ENCODE results near the gene SH3GL1. TPM values are rescaled to one million over a fixed set of nuclear protein-coding genes. Genes with fewer than 3 reads are reported as not detected.

SH3GL1 gene
- polyA plus RNA-seq, 2 of the 4 experiments (the other 2 are of a cell fraction): 20.1 to 34.7 TPM

GRCh38 chr19:4380254-4380727, 20.1 kb downstream of the SH3GL1 start (continued):
- no peak for TF ChIP-seq TP53 (CRISPR knock-in tag; IDR thresholded peaks at IDR 0.05)

- H3K4me1 ChIP-seq: peaks cover 55% of the 10 kb centered on the region
- peak in 1 of 2 experiments; percentile 36; a peak in 2 of 6 replicates for ATAC-seq
- TF ChIP-seq HOXB13 (CRISPR knock-in tag; IDR thresholded peaks at IDR 0.05; ENCODE audit: low read depth) (no peak), CEBPB (IDR thresholded peaks at IDR 0.05) (peak in 1 of 2 experiments; percentile 59; a peak in 2 of 4 replicates), CBX2 (IDR thresholded peaks at IDR 0.05; ENCODE audit: borderline replicate concordance, low read depth) (no peak)
- no peaks in the 10 kb centered on the region for H3K9me3 ChIP-seq
- peak; percentile 27 to 52 for DNase-seq (ENCODE audit: low read depth in 1 of 2, low spot score in 1 of 2)
- H3K4me2 ChIP-seq: peak overlapping the region; percentile 35
- ChIA-PET POLR2A (no interaction called here), CTCF (interaction anchor here (1.0 to 4.4 kb wide), 6 partner anchors 9 to 112 kb away, joined by 4 to 19 read pairs (median 6); partner anchors contain the start of gene SH3GL1)
- no peak for FAIRE-seq
- H3K27ac ChIP-seq: peak overlapping the region in 1 of 2 experiments; percentile 66; a peak in 3 of 6 replicates
- no peak overlapping the region for H3K4me3 ChIP-seq
- WGBS (ENCODE audit: missing lambda C conversion rate): 48% methylated on average over 16 of the region's 20 CpGs
Observed at GRCh38 chr19:4379383-4380253, 20.7 kb downstream of the SH3GL1 start.

GRCh38 chr19:4378886-4379285, 21.5 kb downstream of the SH3GL1 start:
- POLR2A ChIA-PET: no interaction called here
- FAIRE-seq (no peak), DNase-seq (ENCODE audit: low read depth in 1 of 2, low spot score in 1 of 2) (no peak), ATAC-seq (no peak)
- CTCF ChIA-PET: interaction anchor here (1.5 to 4.4 kb wide), 3 partner anchors 9 to 26 kb away, joined by 6 to 19 read pairs (median 9); no protein-coding TSS in a partner anchor
- Histone ChIP-seq H3K9me3 (no peaks in the 10 kb centered on the region), H3K4me2 (peak overlapping the region; percentile 35; the same call in 2 of the 3 replicates), H3K4me1 (peaks cover 62% of the 10 kb centered on the region), H3K4me3 (no peak overlapping the region), H3K27ac (peak overlapping the region in 1 of 2 experiments; percentile 66; a peak in 2 of 6 replicates)
- 90% methylated on average over 8 of the region's 11 CpGs for WGBS (ENCODE audit: missing lambda C conversion rate)
- TF ChIP-seq JUN (IDR thresholded peaks at IDR 0.05) (no peak), EHMT2 (IDR thresholded peaks at IDR 0.05; ENCODE audit: low read depth) (no peak), PHF8 (IDR thresholded peaks at IDR 0.05; ENCODE audit: borderline replicate concordance, low read depth) (no peak), POLR2AphosphoS2 (conservative IDR thresholded peaks at IDR 0.05; ENCODE audit: low read length) (no peak), CHD4 (IDR thresholded peaks at IDR 0.05; ENCODE audit: borderline replicate concordance) (no peak), CBX8 (IDR thresholded peaks at IDR 0.05) (no peak), RCOR1 (IDR thresholded peaks at IDR 0.05; ENCODE audit: low read depth, low read length) (no peak), MAX (IDR thresholded peaks at IDR 0.05) (no peak), MAZ (IDR thresholded peaks at IDR 0.05; ENCODE audit: borderline replicate concordance, low read depth, low read length) (no peak), HOXB13 (CRISPR knock-in tag; IDR thresholded peaks at IDR 0.05; ENCODE audit: low read depth) (no peak), POLR2A (IDR thresholded peaks at IDR 0.05; ENCODE audit: low read length) (no peak)

- no peaks in the 10 kb centered on the region for H3K9me3 ChIP-seq
- TF ChIP-seq HOXB5 (CRISPR knock-in tag; IDR thresholded peaks at IDR 0.05) (no peak), CBX8 (IDR thresholded peaks at IDR 0.05) (no peak)
- no peak overlapping the region for H3K4me3 ChIP-seq
- H3K27ac ChIP-seq: peak overlapping the region; percentile 99; a peak in 5 of 6 replicates
- peak overlapping the region; percentile 86 for H3K4me2 ChIP-seq
- 62% methylated on average over 9 of the region's 23 CpGs for WGBS (ENCODE audit: missing lambda C conversion rate)
- no peak for FAIRE-seq
- peaks cover 69% of the 10 kb centered on the region for H3K4me1 ChIP-seq
- ChIA-PET CTCF (interaction anchor here (0.6 to 4.9 kb wide), 7 partner anchors 9 to 111 kb away, joined by 3 to 45 read pairs (median 6); partner anchors contain the start of genes CHAF1A and SH3GL1), POLR2A (no interaction called here)
- ATAC-seq: no peak
- DNase-seq (ENCODE audit: low read depth in 1 of 2, low spot score in 1 of 2): no peak
Observed at GRCh38 chr19:4376991-4377781, 23.2 kb downstream of the SH3GL1 start.

- no peak for FAIRE-seq
- 85% methylated on average over 10 of the region's 10 CpGs for WGBS (ENCODE audit: missing lambda C conversion rate)
- TF ChIP-seq GATA3 (IDR thresholded peaks at IDR 0.05; ENCODE audit: borderline replicate concordance) (no peak), HDAC2 (IDR thresholded peaks at IDR 0.05) (no peak), PHF8 (IDR thresholded peaks at IDR 0.05; ENCODE audit: borderline replicate concordance, low read depth) (no peak), HOXA7 (CRISPR knock-in tag; IDR thresholded peaks at IDR 0.05) (no peak), JUNB (IDR thresholded peaks at IDR 0.05) (no peak), POLR2A (IDR thresholded peaks at IDR 0.05; ENCODE audit: low read length) (no peak), MAZ (IDR thresholded peaks at IDR 0.05; ENCODE audit: borderline replicate concordance, low read depth, low read length) (no peak), RCOR1 (IDR thresholded peaks at IDR 0.05; ENCODE audit: low read depth, low read length) (no peak), BCL3 (IDR thresholded peaks at IDR 0.05) (no peak), MAX (IDR thresholded peaks at IDR 0.05) (no peak), ZC3H11A (IDR thresholded peaks at IDR 0.05) (no peak), HOXB5 (CRISPR knock-in tag; IDR thresholded peaks at IDR 0.05) (no peak), RFX5 (IDR thresholded peaks at IDR 0.05) (no peak), EP300 (IDR thresholded peaks at IDR 0.05) (no peak), SREBF2 (IDR thresholded peaks at IDR 0.05) (no peak), CBX2 (IDR thresholded peaks at IDR 0.05; ENCODE audit: borderline replicate concordance, low read depth) (no peak)
- no peak for DNase-seq (ENCODE audit: low read depth in 1 of 2, low spot score in 1 of 2)
- H3K27ac ChIP-seq: peak overlapping the region; percentile 99; a peak in 5 of 6 replicates
- H3K4me3 ChIP-seq: no peak overlapping the region
- no peaks in the 10 kb centered on the region for H3K9me3 ChIP-seq
- H3K4me2 ChIP-seq: peak overlapping the region; percentile 86
- peaks cover 69% of the 10 kb centered on the region for H3K4me1 ChIP-seq
- CTCF ChIA-PET: interaction anchor here (0.6 to 4.9 kb wide), 8 partner anchors 10 to 110 kb away, joined by 3 to 45 read pairs (median 8); partner anchors contain the start of genes CHAF1A and SH3GL1
- POLR2A ChIA-PET: no interaction called here
- no peak for ATAC-seq
Observed at GRCh38 chr19:4376671-4376990, 23.7 kb downstream of the SH3GL1 start.
